ENCODE measurements around the gene CHD6. TPM values are rescaled to one million over a fixed set of nuclear protein-coding genes. Genes with fewer than 3 reads are reported as not detected.

The CHD6 gene
- total RNA-seq, 2 experiments from 2014 or later, result 26.9 to 45.7 TPM

GRCh38 chr20:41507851-41508250, 110.3 kb downstream of the CHD6 start:
- no peaks in the 10 kb centered on the region for H3K4me1 ChIP-seq (ENCODE audit: insufficient read depth, low read length, poor library complexity, severe bottlenecking)
- no peak overlapping the region for H3K4me3 ChIP-seq (ENCODE audit: low read depth, low read length, poor library complexity, severe bottlenecking)
- no peak overlapping the region for H2AFZ ChIP-seq (ENCODE audit: low read length)
- no peak for DNase-seq (ENCODE audit: low spot score)
- intact Hi-C loops (cut with micrococcal nuclease; ENCODE audit: unreplicated experiment), result no loop called here
- no peaks in the 10 kb centered on the region for H3K9me2 ChIP-seq (ENCODE audit: insufficient read depth, low read length)
- no peaks in the 10 kb centered on the region for H4K20me1 ChIP-seq (ENCODE audit: insufficient read depth, low read length)
- no peak for TF ChIP-seq EZH2phosphoT487 (IDR thresholded peaks at IDR 0.05; ENCODE audit: borderline replicate concordance, low read depth, low read length)
- TF ChIP-seq CTCF (conservative IDR thresholded peaks at IDR 0.05; ENCODE audit: low read length), result no peak
- no peaks in the 10 kb centered on the region for H3K79me2 ChIP-seq (ENCODE audit: insufficient read depth, low read depth, low read length)
- BruUV-seq (replicated peaks), result no TSS peak
- POLR2A ChIA-PET, result interaction anchor here (0.7 kb wide), 1 partner anchor 1507 kb away, joined by 3 read pairs; no protein-coding TSS in a partner anchor
- H3K36me3 ChIP-seq (ENCODE audit: insufficient read depth, low read length), result peaks cover 18% of the 10 kb centered on the region
- no peaks in the 10 kb centered on the region; the same call in 1 of the 2 replicates for H3K9me3 ChIP-seq (ENCODE audit: low read length)
- no peak overlapping the region for H3K27ac ChIP-seq (ENCODE audit: low read depth, low read length, poor library complexity, severe bottlenecking)
- CTCF ChIA-PET (ENCODE audit: unreplicated experiment), result no interaction called here
- no peak overlapping the region for H3K4me2 ChIP-seq (ENCODE audit: low read length)

DNA sequence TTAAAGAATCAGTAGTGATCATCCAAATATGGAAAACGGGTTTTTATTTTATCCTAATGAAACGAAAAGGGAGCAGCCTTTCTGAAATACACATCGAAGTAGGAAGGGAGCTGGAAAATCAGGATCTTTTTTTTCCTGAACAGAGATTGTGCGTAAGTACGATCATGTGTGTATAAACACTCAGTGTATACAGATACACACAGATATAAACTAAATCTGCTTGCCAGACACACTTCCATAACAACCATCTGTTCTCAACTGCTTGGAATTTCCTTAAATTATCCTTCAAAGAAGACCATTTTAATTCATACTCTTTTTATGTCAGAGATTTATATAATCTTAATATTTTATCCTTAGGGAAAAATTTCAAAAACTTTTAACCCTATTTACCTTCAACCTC, 110.7 kb downstream of the CHD6 start:
- DNase-seq (ENCODE audit: low spot score), result no peak
- intact Hi-C loops (cut with micrococcal nuclease; ENCODE audit: unreplicated experiment), result no loop called here
- CTCF ChIA-PET (ENCODE audit: unreplicated experiment), result no interaction called here

More for the DNA sequence above, 110.7 kb downstream of the CHD6 start:
- Histone ChIP-seq H3K36me3 (ENCODE audit: insufficient read depth, low read length) (peaks cover 14% of the 10 kb centered on the region), H2AFZ (ENCODE audit: low read length) (no peak overlapping the region), H3K79me2 (ENCODE audit: insufficient read depth, low read depth, low read length) (no peaks in the 10 kb centered on the region), H3K4me1 (ENCODE audit: insufficient read depth, low read length, poor library complexity, severe bottlenecking) (no peaks in the 10 kb centered on the region), H3K9me2 (ENCODE audit: insufficient read depth, low read length) (no peaks in the 10 kb centered on the region), H3K4me3 (ENCODE audit: low read depth, low read length, poor library complexity, severe bottlenecking) (no peak overlapping the region), H3K4me2 (ENCODE audit: low read length) (no peak overlapping the region), H3K27ac (ENCODE audit: low read depth, low read length, poor library complexity, severe bottlenecking) (no peak overlapping the region), H3K9me3 (ENCODE audit: low read length) (no peaks in the 10 kb centered on the region; the same call in 1 of the 2 replicates), H4K20me1 (ENCODE audit: insufficient read depth, low read length) (no peaks in the 10 kb centered on the region)
- TF ChIP-seq CTCF (conservative IDR thresholded peaks at IDR 0.05; ENCODE audit: low read length) (no peak), EZH2phosphoT487 (IDR thresholded peaks at IDR 0.05; ENCODE audit: borderline replicate concordance, low read depth, low read length) (no peak)
- POLR2A ChIA-PET, result interaction anchor here (0.7 kb wide), 1 partner anchor 1507 kb away, joined by 3 read pairs; no protein-coding TSS in a partner anchor
- BruUV-seq (replicated peaks), result no TSS peak

Measured in OCI-LY7 (cell line).